SK-N-MC (cell line): ENCODE data around the gene CXCL8.

Experiments
- DNase-seq: peaks from one replicate; pipeline ENCODE4 v3.0.0-alpha.2; 2011; ENCODE audit warnings: low read depth, low spot score
- H3K27ac ChIP-seq: fragments of 200-600 bp; sonication (generic); 2 replicates; pipeline ENCODE4 v1.5.1; 2016; ENCODE audit warnings: mixed run types
- H3K36me3 ChIP-seq: fragments of 200-600 bp; sonication (generic); 2 replicates; pipeline ENCODE4 v1.6.1; 2017; ENCODE audit warnings: antibody characterized with exemption, low read length, mixed read lengths; ENCODE audit not compliant: insufficient read depth
- H3K4me3 ChIP-seq: fragments of 200-600 bp; sonication (generic); 2 replicates; pipeline ENCODE4 v1.5.1; 2016
- H3K9ac ChIP-seq: fragments of 200-600 bp; sonication (generic); 2 replicates; pipeline ENCODE4 v1.8.0; 2017; ENCODE audit warnings: mixed run types, mixed read lengths; ENCODE audit not compliant: insufficient read length
- H3K9me3 ChIP-seq: fragments of 200-600 bp; sonication (generic); 2 replicates; pipeline ENCODE4 v1.6.1; 2017; ENCODE audit warnings: low read depth, mild to moderate bottlenecking, antibody characterized with exemption, low read length, moderate library complexity, mixed read lengths
- EZH2 ChIP-seq: fragments of 200-600 bp; sonication (generic); IDR thresholded peaks from one replicate; pipeline ENCODE4 v1.6.1; 2017; ENCODE audit warnings: antibody characterized with exemption
- FOXP2 ChIP-seq: optimal IDR thresholded peaks from 2 replicates; pipeline ENCODE3; 2011; ENCODE audit warnings: mild to moderate bottlenecking, moderate library complexity; ENCODE audit not compliant: insufficient read depth; ENCODE audit errors: extremely low read length, control extremely low read depth
- POLR2AphosphoS5 ChIP-seq: IDR thresholded peaks from 2 replicates; pipeline ENCODE4 v1.6.1; 2012; ENCODE audit warnings: mild to moderate bottlenecking, low read depth, low read length, borderline replicate concordance

Gene CXCL8

GRCh38 chr4:73711989-73712388, 28.4 kb upstream of the CXCL8 start:
- Histone ChIP-seq H3K4me3 (no peak overlapping the region), H3K9ac (no peak overlapping the region), H3K36me3 (no peaks in the 10 kb centered on the region), H3K27ac (no peak overlapping the region), H3K9me3 (no peaks in the 10 kb centered on the region)
- no peak for TF ChIP-seq FOXP2
- no peak for TF ChIP-seq EZH2
- no peak for TF ChIP-seq POLR2AphosphoS5
- no peak for DNase-seq

- Histone ChIP-seq H3K9ac (no peak overlapping the region), H3K9me3 (no peaks in the 10 kb centered on the region), H3K36me3 (no peaks in the 10 kb centered on the region), H3K4me3 (no peak overlapping the region), H3K27ac (no peak overlapping the region)
- DNase-seq, result no peak
- TF ChIP-seq FOXP2, result no peak
- TF ChIP-seq EZH2, result no peak
- no peak for TF ChIP-seq POLR2AphosphoS5
These were observed 26.7 kb upstream of the CXCL8 start for GRCh38 chr4:73713650-73714049.

- no peak for DNase-seq
- H3K36me3 ChIP-seq, result no peaks in the 10 kb centered on the region
- no peak overlapping the region for H3K27ac ChIP-seq
- no peak overlapping the region for H3K4me3 ChIP-seq
- no peaks in the 10 kb centered on the region for H3K9me3 ChIP-seq
- no peak overlapping the region for H3K9ac ChIP-seq
- TF ChIP-seq EZH2 (no peak), FOXP2 (no peak), POLR2AphosphoS5 (no peak)
These were observed 25.7 kb upstream of the CXCL8 start for GRCh38 chr4:73714647-73715046.

- H3K27ac ChIP-seq, result no peak overlapping the region
- no peak overlapping the region for H3K9ac ChIP-seq
- no peaks in the 10 kb centered on the region for H3K36me3 ChIP-seq
- no peaks in the 10 kb centered on the region for H3K9me3 ChIP-seq
- no peak overlapping the region for H3K4me3 ChIP-seq
- no peak for DNase-seq
- TF ChIP-seq FOXP2 (no peak), POLR2AphosphoS5 (no peak), EZH2 (no peak)
These were observed 24.7 kb upstream of the CXCL8 start for GRCh38 chr4:73715659-73716058.

- TF ChIP-seq FOXP2 (no peak), POLR2AphosphoS5 (no peak), EZH2 (no peak)
- H3K9me3 ChIP-seq, result no peaks in the 10 kb centered on the region
- no peak for DNase-seq
- no peak overlapping the region for H3K9ac ChIP-seq
- no peak overlapping the region for H3K4me3 ChIP-seq
- H3K36me3 ChIP-seq, result no peaks in the 10 kb centered on the region
- no peak overlapping the region for H3K27ac ChIP-seq
These were observed 21.7 kb upstream of the CXCL8 start for GRCh38 chr4:73718375-73719373.

GRCh38 chr4:73721435-73721834, 18.9 kb upstream of the CXCL8 start:
- DNase-seq, result peak; percentile 86
- Histone ChIP-seq H3K9me3 (no peaks in the 10 kb centered on the region), H3K36me3 (no peaks in the 10 kb centered on the region), H3K4me3 (no peak overlapping the region), H3K9ac (no peak overlapping the region), H3K27ac (peak overlapping the region; percentile 12; the same call in 1 of the 2 replicates)
- no peak for TF ChIP-seq POLR2AphosphoS5
- no peak for TF ChIP-seq EZH2

GRCh38 chr4:73721909-73722308, 18.5 kb upstream of the CXCL8 start:
- Histone ChIP-seq H3K36me3 (no peaks in the 10 kb centered on the region), H3K4me3 (no peak overlapping the region), H3K9ac (no peak overlapping the region), H3K27ac (0 out of 2 replicates have a peak overlapping the region, but pooled peaks have one; percentile 12), H3K9me3 (no peaks in the 10 kb centered on the region)
- DNase-seq, result no peak
- TF ChIP-seq POLR2AphosphoS5, result no peak
- no peak for TF ChIP-seq FOXP2
- no peak for TF ChIP-seq EZH2

GRCh38 chr4:73723023-73723422, 17.3 kb upstream of the CXCL8 start:
- no peak overlapping the region for H3K9ac ChIP-seq
- no peak overlapping the region for H3K27ac ChIP-seq
- H3K4me3 ChIP-seq, result no peak overlapping the region
- DNase-seq, result no peak
- TF ChIP-seq FOXP2 (no peak), POLR2AphosphoS5 (no peak), EZH2 (no peak)
- H3K9me3 ChIP-seq, result no peaks in the 10 kb centered on the region
- H3K36me3 ChIP-seq, result no peaks in the 10 kb centered on the region
